ENCODE results near the gene GGTLC1. TPM values are rescaled to one million over a fixed set of nuclear protein-coding genes. Genes with fewer than 3 reads are reported as not detected.
A peak's percentile ranks its signal among the peaks of the same experiment; 100 is the strongest.
"Not testable (repeated sequence)": the region's sequence is repeated elsewhere in the genome, so short reads cannot be mapped to it uniquely, and the experiment has no call there.

GGTLC1 gene
- total and polyA plus RNA-seq, 4 donors: 4.2 to 98.4 (median 17.5) TPM

DNA sequence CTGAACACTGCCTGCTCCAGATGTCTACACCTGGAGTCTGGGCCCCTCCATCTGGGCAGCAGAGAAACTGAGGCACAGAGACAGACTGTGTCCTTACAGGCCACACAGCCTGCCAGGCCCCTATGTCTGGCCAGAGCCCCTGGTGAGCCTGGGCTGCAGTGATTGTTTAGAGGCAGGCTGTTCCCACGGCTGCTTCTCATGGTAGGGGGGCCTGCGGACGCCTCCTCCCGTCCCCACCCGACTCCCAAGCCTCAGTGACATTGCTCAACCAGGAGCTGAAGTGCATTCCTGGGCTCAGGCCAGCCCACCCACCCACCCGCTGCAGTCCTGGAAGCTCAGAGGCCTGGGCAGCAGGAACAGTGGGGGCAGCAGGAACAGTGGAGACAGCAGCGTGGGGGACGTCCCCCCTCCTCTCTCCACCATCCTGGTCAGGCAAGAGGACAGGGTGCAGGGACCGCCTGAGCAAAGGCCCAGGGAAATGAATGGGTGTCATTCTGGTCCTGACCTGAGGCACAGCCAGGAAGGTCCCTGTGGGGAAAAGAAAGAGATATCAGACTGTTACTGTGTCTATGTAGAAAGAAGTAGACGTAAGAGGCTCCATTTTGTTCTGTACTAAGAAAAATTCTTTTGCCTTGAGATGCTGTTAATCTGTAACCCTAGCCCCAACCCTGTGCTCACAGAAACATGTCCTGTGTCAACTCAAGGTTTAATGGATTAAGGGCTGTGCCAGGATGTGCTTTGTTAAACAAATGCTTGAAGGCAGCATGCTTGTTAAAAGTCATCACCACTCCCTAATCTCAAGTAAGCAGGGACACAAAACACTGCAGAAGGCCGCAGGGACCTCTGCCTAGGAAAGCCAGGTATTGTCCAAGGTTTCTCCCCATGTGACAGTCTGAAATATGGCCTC is 6.2 kb downstream of the GGTLC1 start:
- H3K9me3 ChIP-seq (ENCODE audit: control insufficient read depth in 4 of 4, insufficient read depth in 3 of 4, low read length in 3 of 4); H3K27me3 ChIP-seq (ENCODE audit: control insufficient read depth in 3 of 3, insufficient read depth in 3 of 3, low read length in 2 of 3); H3K4me1 ChIP-seq (ENCODE audit: control insufficient read depth in 5 of 5, insufficient read depth in 5 of 5, low read length in 5 of 5); H3K9ac ChIP-seq (ENCODE audit: insufficient read depth in 1 of 2, low read length in 2 of 2); ATAC-seq (ENCODE audit: insufficient read depth, low FRiP score); H3K4me3 ChIP-seq; H3K36me3 ChIP-seq (ENCODE audit: control insufficient read depth in 4 of 4, insufficient read depth in 4 of 4, low read length in 4 of 4): not testable (repeated sequence)
- 55 to 86% methylated on average over 8 to 11 of the region's 11 CpGs for WGBS, 2 donors
- DNase-seq: peak; percentile 47 to 81 (median 49)
- peak overlapping the region in 1 of 2 donors; percentile 88 for H3K27ac ChIP-seq (ENCODE audit: low read depth in 1 of 2, low read length in 1 of 2)

DNA sequence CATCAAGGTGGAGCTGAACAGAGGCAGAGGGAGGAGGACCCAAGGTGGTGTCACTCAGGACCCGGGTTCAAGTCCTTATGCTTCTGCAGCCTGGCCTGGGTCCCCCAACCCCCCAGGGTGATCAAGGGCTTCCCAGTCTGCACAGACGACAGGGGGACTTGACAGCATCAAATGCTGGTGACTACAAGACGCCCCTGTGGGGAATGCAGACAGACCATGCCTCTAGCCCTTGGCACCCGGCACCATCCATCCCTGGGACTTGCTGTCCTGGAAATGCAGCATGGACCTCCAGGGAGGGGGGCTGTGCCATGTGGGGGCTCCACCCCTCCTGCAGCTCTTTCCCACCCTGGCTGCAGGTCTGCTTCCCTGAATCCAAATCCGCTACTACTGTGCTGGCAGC is 7.1 kb downstream of the GGTLC1 start:
- peak overlapping the region in 1 of 2 donors; percentile 92 for H3K27ac ChIP-seq (ENCODE audit: low read depth in 1 of 2, low read length in 1 of 2)

GRCh38 chr20:23981014-23981413 is 7.6 kb downstream of the GGTLC1 start:
- H3K4me3 ChIP-seq; H3K9ac ChIP-seq (ENCODE audit: insufficient read depth in 1 of 2, low read length in 2 of 2); H3K36me3 ChIP-seq (ENCODE audit: control insufficient read depth in 4 of 4, insufficient read depth in 4 of 4, low read length in 4 of 4); H3K4me1 ChIP-seq (ENCODE audit: control insufficient read depth in 5 of 5, insufficient read depth in 5 of 5, low read length in 5 of 5); H3K9me3 ChIP-seq (ENCODE audit: control insufficient read depth in 4 of 4, insufficient read depth in 3 of 4, low read length in 3 of 4); H3K27me3 ChIP-seq (ENCODE audit: control insufficient read depth in 3 of 3, insufficient read depth in 3 of 3, low read length in 2 of 3); ATAC-seq (ENCODE audit: insufficient read depth, low FRiP score): not testable (repeated sequence)
- peak overlapping the region in 1 of 2 donors; percentile 92 for H3K27ac ChIP-seq (ENCODE audit: low read depth in 1 of 2, low read length in 1 of 2)
- DNase-seq: peak; percentile 72 to 83 (median 80)
- 54 to 69% methylated on average over 10 to 11 of the region's 11 CpGs for WGBS, 2 donors

More for the DNA sequence above, 7.1 kb downstream of the GGTLC1 start:
- DNase-seq; H3K4me1 ChIP-seq (ENCODE audit: control insufficient read depth in 5 of 5, insufficient read depth in 5 of 5, low read length in 5 of 5); H3K27me3 ChIP-seq (ENCODE audit: control insufficient read depth in 3 of 3, insufficient read depth in 3 of 3, low read length in 2 of 3); ATAC-seq (ENCODE audit: insufficient read depth, low FRiP score); H3K36me3 ChIP-seq (ENCODE audit: control insufficient read depth in 4 of 4, insufficient read depth in 4 of 4, low read length in 4 of 4); H3K9me3 ChIP-seq (ENCODE audit: control insufficient read depth in 4 of 4, insufficient read depth in 3 of 4, low read length in 3 of 4); H3K4me3 ChIP-seq; H3K9ac ChIP-seq (ENCODE audit: insufficient read depth in 1 of 2, low read length in 2 of 2): not testable (repeated sequence)
- 70 to 82% methylated on average over 4 to 5 of the region's 5 CpGs for WGBS, 2 donors

- DNase-seq: peak in 2 of 3 donors; percentile 6 to 27
- Histone ChIP-seq H3K9ac (ENCODE audit: insufficient read depth in 1 of 2, low read length in 2 of 2) (peak overlapping the region; percentile 11 to 47), H3K4me3 (peak overlapping the region; percentile 17), H3K27ac (ENCODE audit: low read depth in 1 of 2, low read length in 1 of 2) (peak overlapping the region in 1 of 2 donors; percentile 93)
- WGBS, 2 donors: 67 to 80% methylated on average over 16 to 17 of the region's 17 CpGs
- not testable (repeated sequence) for H3K36me3 ChIP-seq (ENCODE audit: control insufficient read depth in 4 of 4, insufficient read depth in 4 of 4, low read length in 4 of 4); H3K4me1 ChIP-seq (ENCODE audit: control insufficient read depth in 5 of 5, insufficient read depth in 5 of 5, low read length in 5 of 5); ATAC-seq (ENCODE audit: insufficient read depth, low FRiP score); H3K9me3 ChIP-seq (ENCODE audit: control insufficient read depth in 4 of 4, insufficient read depth in 3 of 4, low read length in 3 of 4); H3K27me3 ChIP-seq (ENCODE audit: control insufficient read depth in 3 of 3, insufficient read depth in 3 of 3, low read length in 2 of 3)
Observed at GRCh38 chr20:23979899-23980811, 8.4 kb downstream of the GGTLC1 start.

- not testable (repeated sequence) for DNase-seq; H3K36me3 ChIP-seq (ENCODE audit: control insufficient read depth in 4 of 4, insufficient read depth in 4 of 4, low read length in 4 of 4); H3K27me3 ChIP-seq (ENCODE audit: control insufficient read depth in 3 of 3, insufficient read depth in 3 of 3, low read length in 2 of 3); H3K27ac ChIP-seq (ENCODE audit: low read depth in 1 of 2, low read length in 1 of 2); H3K4me3 ChIP-seq; ATAC-seq (ENCODE audit: insufficient read depth, low FRiP score); H3K9me3 ChIP-seq (ENCODE audit: control insufficient read depth in 4 of 4, insufficient read depth in 3 of 4, low read length in 3 of 4); H3K9ac ChIP-seq (ENCODE audit: insufficient read depth in 1 of 2, low read length in 2 of 2); H3K4me1 ChIP-seq (ENCODE audit: control insufficient read depth in 5 of 5, insufficient read depth in 5 of 5, low read length in 5 of 5)
- WGBS, 2 donors: 66 to 77% methylated on average over 4 to 6 of the region's 6 CpGs
Observed at GRCh38 chr20:23979380-23979779, 9.2 kb downstream of the GGTLC1 start.

- not testable (repeated sequence) for H3K9me3 ChIP-seq (ENCODE audit: control insufficient read depth in 4 of 4, insufficient read depth in 3 of 4, low read length in 3 of 4); H3K4me3 ChIP-seq; ATAC-seq (ENCODE audit: insufficient read depth, low FRiP score); H3K27ac ChIP-seq (ENCODE audit: low read depth in 1 of 2, low read length in 1 of 2); H3K9ac ChIP-seq (ENCODE audit: insufficient read depth in 1 of 2, low read length in 2 of 2); H3K36me3 ChIP-seq (ENCODE audit: control insufficient read depth in 4 of 4, insufficient read depth in 4 of 4, low read length in 4 of 4); H3K4me1 ChIP-seq (ENCODE audit: control insufficient read depth in 5 of 5, insufficient read depth in 5 of 5, low read length in 5 of 5); H3K27me3 ChIP-seq (ENCODE audit: control insufficient read depth in 3 of 3, insufficient read depth in 3 of 3, low read length in 2 of 3)
- WGBS, 2 donors: 18 to 20% methylated on average over 5 to 6 of the region's 6 CpGs
- DNase-seq: peak; percentile 24 to 29 (median 25)
Observed at GRCh38 chr20:23978457-23978856, 10.1 kb downstream of the GGTLC1 start.

Measured in lung (tissue), 10 donors.